ENCODE results near the gene LONRF2.

The LONRF2 gene

GRCh38 chr2:100276716-100277115, 45.6 kb downstream of the LONRF2 start:
- Histone ChIP-seq H3K36me3 (ENCODE audit: control insufficient read depth, low read length) (no peaks in the 10 kb centered on the region), H3K4me3 (ENCODE audit: low read length) (no peak overlapping the region), H3K27me3 (ENCODE audit: control insufficient read depth, low read length) (peaks cover 11% of the 10 kb centered on the region; the same call in 1 of the 2 replicates), H3K9me2 (replicated peaks; ENCODE audit: control insufficient read depth, low read length) (no peaks in the 10 kb centered on the region), H3K9me3 (ENCODE audit: control insufficient read depth, insufficient read depth, low read length) (no peaks in the 10 kb centered on the region), H3K4me1 (ENCODE audit: control insufficient read depth, low read length) (0 out of 2 replicates have a peak, but pooled peaks cover 6% of the 10 kb centered on the region), H4K20me1 (ENCODE audit: control insufficient read depth, insufficient read depth, low read depth, low read length) (no peaks in the 10 kb centered on the region), H3K4me2 (ENCODE audit: low read length) (no peak overlapping the region), H3K79me2 (ENCODE audit: control insufficient read depth, low read length) (no peaks in the 10 kb centered on the region), H3F3A (ENCODE audit: control insufficient read depth, insufficient read depth) (no peaks in the 10 kb centered on the region), H3K27ac (ENCODE audit: low read depth, low read length) (no peak overlapping the region)
- no peak for TF ChIP-seq CTCF (IDR thresholded peaks at IDR 0.05; ENCODE audit: low read depth, low read length, poor library complexity, severe bottlenecking)
- no peak for TF ChIP-seq EZH2phosphoT487 (IDR thresholded peaks at IDR 0.05; ENCODE audit: borderline replicate concordance, low read length)

GRCh38 chr2:100275200-100275589, 47.1 kb downstream of the LONRF2 start:
- Histone ChIP-seq H3K4me1 (ENCODE audit: control insufficient read depth, low read length) (0 out of 2 replicates have a peak, but pooled peaks cover 6% of the 10 kb centered on the region), H3K9me3 (ENCODE audit: control insufficient read depth, insufficient read depth, low read length) (peaks cover 3% of the 10 kb centered on the region; the same call in 1 of the 2 replicates), H3K36me3 (ENCODE audit: control insufficient read depth, low read length) (no peaks in the 10 kb centered on the region), H3K9me2 (replicated peaks; ENCODE audit: control insufficient read depth, low read length) (no peaks in the 10 kb centered on the region), H3K79me2 (ENCODE audit: control insufficient read depth, low read length) (no peaks in the 10 kb centered on the region), H3K27me3 (ENCODE audit: control insufficient read depth, low read length) (peaks cover 7% of the 10 kb centered on the region; the same call in 1 of the 2 replicates), H4K20me1 (ENCODE audit: control insufficient read depth, insufficient read depth, low read depth, low read length) (no peaks in the 10 kb centered on the region), H3K4me3 (ENCODE audit: low read length) (no peak overlapping the region), H3K4me2 (ENCODE audit: low read length) (no peak overlapping the region), H3F3A (ENCODE audit: control insufficient read depth, insufficient read depth) (no peaks in the 10 kb centered on the region), H3K27ac (ENCODE audit: low read depth, low read length) (no peak overlapping the region)
- no peak for TF ChIP-seq CTCF (IDR thresholded peaks at IDR 0.05; ENCODE audit: low read depth, low read length, poor library complexity, severe bottlenecking)
- no peak for TF ChIP-seq EZH2phosphoT487 (IDR thresholded peaks at IDR 0.05; ENCODE audit: borderline replicate concordance, low read length)

GRCh38 chr2:100274566-100275199, 47.6 kb downstream of the LONRF2 start:
- no peaks in the 10 kb centered on the region for H3F3A ChIP-seq (ENCODE audit: control insufficient read depth, insufficient read depth)
- no peaks in the 10 kb centered on the region for H4K20me1 ChIP-seq (ENCODE audit: control insufficient read depth, insufficient read depth, low read depth, low read length)
- H3K36me3 ChIP-seq (ENCODE audit: control insufficient read depth, low read length): no peaks in the 10 kb centered on the region
- H3K79me2 ChIP-seq (ENCODE audit: control insufficient read depth, low read length): no peaks in the 10 kb centered on the region
- no peaks in the 10 kb centered on the region for H3K9me2 ChIP-seq (replicated peaks; ENCODE audit: control insufficient read depth, low read length)
- no peak overlapping the region for H3K4me3 ChIP-seq (ENCODE audit: low read length)
- TF ChIP-seq CTCF (IDR thresholded peaks at IDR 0.05; ENCODE audit: low read depth, low read length, poor library complexity, severe bottlenecking) (no peak), EZH2phosphoT487 (IDR thresholded peaks at IDR 0.05; ENCODE audit: borderline replicate concordance, low read length) (no peak)
- no peak overlapping the region for H3K27ac ChIP-seq (ENCODE audit: low read depth, low read length)
- H3K9me3 ChIP-seq (ENCODE audit: control insufficient read depth, insufficient read depth, low read length): peaks cover 3% of the 10 kb centered on the region; the same call in 1 of the 2 replicates
- H3K27me3 ChIP-seq (ENCODE audit: control insufficient read depth, low read length): peaks cover 5% of the 10 kb centered on the region; the same call in 1 of the 2 replicates
- no peak overlapping the region for H3K4me2 ChIP-seq (ENCODE audit: low read length)
- 0 out of 2 replicates have a peak, but pooled peaks cover 6% of the 10 kb centered on the region for H3K4me1 ChIP-seq (ENCODE audit: control insufficient read depth, low read length)

Measured in DOHH2 (cell line).